ENCODE results near the gene U2AF2. TPM values are rescaled to one million over a fixed set of nuclear protein-coding genes. Genes with fewer than 3 reads are reported as not detected.

The U2AF2 gene
- total RNA-seq, 1 experiment from 2014 or later, result 545 TPM

- Histone ChIP-seq H3K36me3 (ENCODE audit: control insufficient read depth, insufficient read depth, low read length) (peaks cover 13% of the 10 kb centered on the region), H3K9me3 (ENCODE audit: control insufficient read depth, insufficient read depth, low read depth, low read length) (no peaks in the 10 kb centered on the region), H3K4me1 (ENCODE audit: control insufficient read depth, insufficient read depth, low read length) (peaks cover 50% of the 10 kb centered on the region), H3K27me3 (ENCODE audit: control insufficient read depth, insufficient read depth, low read length) (no peaks in the 10 kb centered on the region), H3K4me3 (ENCODE audit: low read depth in 2 of 2, low read length in 2 of 2) (peak overlapping the region; percentile 63 to 93), H3K27ac (ENCODE audit: low read length) (peak overlapping the region; percentile 96)
- POLR2A ChIA-PET, result no interaction called here
- no TSS peak for BruUV-seq (replicated peaks)
- intact Hi-C loops (cut with micrococcal nuclease; ENCODE audit: unreplicated experiment), result no loop called here
- CTCF ChIA-PET, result interaction anchor here (0.7 kb wide), 1 partner anchor 119 kb away, joined by 3 read pairs; no protein-coding TSS in a partner anchor
- TF ChIP-seq SIN3A (IDR thresholded peaks at IDR 0.05; ENCODE audit: borderline replicate concordance, insufficient read depth, low read depth, low read length) (no peak), CTCF (IDR thresholded peaks at IDR 0.05) (no peak), TCF7L2 (IDR thresholded peaks at IDR 0.05; ENCODE audit: low read depth, low read length) (no peak), POLR2AphosphoS5 (IDR thresholded peaks at IDR 0.05; ENCODE audit: low read depth, low read length) (no peak; the same call in 1 of the 2 replicates)
- DNase-seq (ENCODE audit: low read depth, low spot score) (no peak), ATAC-seq (no peak)
- in situ Hi-C loops (cut with HindIII; ENCODE audit: low pct_unique_long_range_greater_than_20kb, low sequenced_read_pairs), result no loop called here
These were observed 9.9 kb upstream of the U2AF2 start for GRCh38 chr19:55644842-55645511.

GRCh38 chr19:55645512-55645881 lies 9.3 kb upstream of the U2AF2 start:
- H3K4me3 ChIP-seq (ENCODE audit: low read depth in 2 of 2, low read length in 2 of 2), result peak overlapping the region; percentile 63 to 93; a peak in 2 of 4 replicates
- peak overlapping the region; percentile 96 for H3K27ac ChIP-seq (ENCODE audit: low read length)
- no peak for DNase-seq (ENCODE audit: low read depth, low spot score)
- ChIA-PET POLR2A (no interaction called here), CTCF (interaction anchor here (0.7 kb wide), 1 partner anchor 120 kb away, joined by 3 read pairs; no protein-coding TSS in a partner anchor)
- no peak for ATAC-seq
- in situ Hi-C loops (cut with HindIII; ENCODE audit: low pct_unique_long_range_greater_than_20kb, low sequenced_read_pairs), result no loop called here
- TF ChIP-seq CTCF (IDR thresholded peaks at IDR 0.05), result no peak
- peak; percentile 45; the same call in 1 of the 2 replicates for TF ChIP-seq POLR2AphosphoS5 (IDR thresholded peaks at IDR 0.05; ENCODE audit: low read depth, low read length)
- TF ChIP-seq TCF7L2 (IDR thresholded peaks at IDR 0.05; ENCODE audit: low read depth, low read length), result no peak
- H3K36me3 ChIP-seq (ENCODE audit: control insufficient read depth, insufficient read depth, low read length), result peaks cover 13% of the 10 kb centered on the region
- no TSS peak for BruUV-seq (replicated peaks)
- H3K4me1 ChIP-seq (ENCODE audit: control insufficient read depth, insufficient read depth, low read length), result peaks cover 45% of the 10 kb centered on the region
- H3K9me3 ChIP-seq (ENCODE audit: control insufficient read depth, insufficient read depth, low read depth, low read length), result no peaks in the 10 kb centered on the region
- intact Hi-C loops (cut with micrococcal nuclease; ENCODE audit: unreplicated experiment), result no loop called here
- no peaks in the 10 kb centered on the region for H3K27me3 ChIP-seq (ENCODE audit: control insufficient read depth, insufficient read depth, low read length)

- TF ChIP-seq POLR2AphosphoS5 (IDR thresholded peaks at IDR 0.05; ENCODE audit: low read depth, low read length) (no peak), REST (IDR thresholded peaks at IDR 0.05; ENCODE audit: insufficient read depth in 1 of 2, low read depth in 2 of 2, low read length in 1 of 2) (no peak), TCF7L2 (IDR thresholded peaks at IDR 0.05; ENCODE audit: low read depth, low read length) (no peak), SIN3A (IDR thresholded peaks at IDR 0.05; ENCODE audit: borderline replicate concordance, insufficient read depth, low read depth, low read length) (no peak), CTCF (IDR thresholded peaks at IDR 0.05) (no peak)
- no peak for ATAC-seq
- H3K4me1 ChIP-seq (ENCODE audit: control insufficient read depth, insufficient read depth, low read length), result peaks cover 45% of the 10 kb centered on the region
- POLR2A ChIA-PET, result interaction anchor here (0.6 kb wide), 1 partner anchor 132 kb away, joined by 3 read pairs; no protein-coding TSS in a partner anchor
- CTCF ChIA-PET, result interaction anchor here (0.5 to 1.4 kb wide), 4 partner anchors 10 to 229 kb away, joined by 4 to 11 read pairs (median 8); no protein-coding TSS in a partner anchor
- intact Hi-C loops (cut with micrococcal nuclease; ENCODE audit: unreplicated experiment), result no loop called here
- H3K27ac ChIP-seq (ENCODE audit: low read length), result peak overlapping the region; percentile 94
- no peaks in the 10 kb centered on the region for H3K27me3 ChIP-seq (ENCODE audit: control insufficient read depth, insufficient read depth, low read length)
- H3K9me3 ChIP-seq (ENCODE audit: control insufficient read depth, insufficient read depth, low read depth, low read length), result no peaks in the 10 kb centered on the region
- in situ Hi-C loops (cut with HindIII; ENCODE audit: low pct_unique_long_range_greater_than_20kb, low sequenced_read_pairs), result no loop called here
- H3K36me3 ChIP-seq (ENCODE audit: control insufficient read depth, insufficient read depth, low read length), result peaks cover 13% of the 10 kb centered on the region
- BruUV-seq (replicated peaks), result no TSS peak
- DNase-seq (ENCODE audit: low read depth, low spot score), result no peak
- peak overlapping the region; percentile 70 to 78 for H3K4me3 ChIP-seq (ENCODE audit: low read depth in 2 of 2, low read length in 2 of 2)
These were observed 7.7 kb upstream of the U2AF2 start for GRCh38 chr19:55646889-55647731.
